ENCODE results near the gene HK1. TPM values are rescaled to one million over a fixed set of nuclear protein-coding genes. Genes with fewer than 3 reads are reported as not detected.
"Not testable (repeated sequence)": the region's sequence is repeated elsewhere in the genome, so short reads cannot be mapped to it uniquely, and the experiment has no call there.

Gene HK1
- polyA plus RNA-seq, 1 donor = 35.4 TPM

GRCh38 chr10:69312528-69312927 is 34.2 kb downstream of the HK1 start:
- no peak for DNase-seq

- no peak for DNase-seq
These were observed 36.8 kb downstream of the HK1 start for GRCh38 chr10:69315100-69315542.

- DNase-seq = no peak
These were observed 37.5 kb downstream of the HK1 start for GRCh38 chr10:69315610-69316312.

- no peak for DNase-seq
These were observed 38.2 kb downstream of the HK1 start for GRCh38 chr10:69316313-69317059.

GRCh38 chr10:69317175-69317604 is 38.9 kb downstream of the HK1 start:
- DNase-seq = no peak

GRCh38 chr10:69317626-69318105 is 39.4 kb downstream of the HK1 start:
- DNase-seq = no peak

GRCh38 chr10:69318106-69318866 is 40.0 kb downstream of the HK1 start:
- DNase-seq = peak; percentile 93

- DNase-seq = peak; percentile 69
These were observed 40.8 kb downstream of the HK1 start for GRCh38 chr10:69318867-69319727.

- no peak for DNase-seq
These were observed 41.6 kb downstream of the HK1 start for GRCh38 chr10:69319841-69320316.

GRCh38 chr10:69320521-69320920 is 42.2 kb downstream of the HK1 start:
- no peak for DNase-seq

- DNase-seq = no peak
These were observed 42.9 kb downstream of the HK1 start for GRCh38 chr10:69321039-69321715.

- no peak for DNase-seq
These were observed 43.6 kb downstream of the HK1 start for GRCh38 chr10:69321865-69322264.

GRCh38 chr10:69322346-69322745 is 44.0 kb downstream of the HK1 start:
- DNase-seq = not testable (repeated sequence)

- no peak for DNase-seq
These were observed 45.3 kb downstream of the HK1 start for GRCh38 chr10:69323622-69324021.

- no peak for DNase-seq
These were observed 46.3 kb downstream of the HK1 start for GRCh38 chr10:69324583-69324982.

GRCh38 chr10:69325637-69326523 is 47.6 kb downstream of the HK1 start:
- DNase-seq = not testable (repeated sequence)

GRCh38 chr10:69326692-69327091 is 48.4 kb downstream of the HK1 start:
- no peak for DNase-seq

GRCh38 chr10:69327463-69328379 is 49.4 kb downstream of the HK1 start:
- DNase-seq = no peak

- DNase-seq = no peak
These were observed 50.1 kb downstream of the HK1 start for GRCh38 chr10:69328380-69328735.
